HEK293 (cell line): ENCODE results near the gene IL16.

Experiments used
- CTCF ChIA-PET: fragments of 350-600 bp; formaldehyde crosslinking; extraction: SDS; loops from one replicate; lab custom pipeline; 2021; ENCODE audit warnings: antibody characterized with exemption; lab: Yijun Ruan, JAX
- POLR2A ChIA-PET: fragments of 300-600 bp; formaldehyde crosslinking; extraction: SDS; loops from one replicate; lab custom pipeline; 2020; ENCODE audit warnings: antibody characterized with exemption, inconsistent platforms; lab: Yijun Ruan, JAX
- H3K27ac ChIP-seq: fragments of 200-500 bp; sonication (Bioruptor generic); 2 replicates; pipeline ENCODE4 v1.5.1; 2014; ENCODE audit warnings: low read depth, low read length, control low read depth, inconsistent platforms; ENCODE audit errors: extremely low read depth
- H3K36me3 ChIP-seq, 2 experiments: fragments of 200-500 bp in 1 of 2; sonication (Bioruptor generic) in 1 of 2; 1 replicate in 1 of 2; 2 replicates in 1 of 2; pipeline ENCODE4 v1.5.1; 2014 to 2017; ENCODE audit warnings: inconsistent platforms in 2 of 2, low read length in 2 of 2; ENCODE audit not compliant: control insufficient read depth in 2 of 2, insufficient read depth in 1 of 2
- H3K4me1 ChIP-seq: fragments of 200-500 bp; sonication (Bioruptor generic); 2 replicates; pipeline ENCODE4 v1.5.1; 2014; ENCODE audit warnings: mild to moderate bottlenecking, low read length, inconsistent platforms; ENCODE audit not compliant: control insufficient read depth, insufficient read depth
- H3K4me3 ChIP-seq: 2 replicates; pipeline ENCODE4 v1.5.1; 2011; ENCODE audit warnings: low read depth, mild to moderate bottlenecking, control low read depth, low read length, moderate library complexity
- H3K9me3 ChIP-seq: fragments of 200-500 bp; sonication (Bioruptor generic); 2 replicates; pipeline ENCODE4 v1.5.1; 2014; ENCODE audit warnings: low read depth, low read length, inconsistent platforms; ENCODE audit not compliant: control insufficient read depth, insufficient read depth
- KLF16 ChIP-seq: fragments of 450-650 bp; formaldehyde crosslinking; IDR thresholded peaks from 2 replicates; pipeline ENCODE4 v1.5.1; 2017; ENCODE audit warnings: missing biosample characterization, missing genetic modification characterization
- SCRT2 ChIP-seq: fragments of 450-650 bp; formaldehyde crosslinking; IDR thresholded peaks from 2 replicates; pipeline ENCODE4 v1.5.1; 2016; ENCODE audit warnings: missing biosample characterization, missing genetic modification characterization
- YY1 ChIP-seq: fragments of 450-650 bp; formaldehyde crosslinking; IDR thresholded peaks from 2 replicates; pipeline ENCODE4 v1.5.1; 2018; ENCODE audit warnings: missing biosample characterization, missing genetic modification characterization
- ZNF169 ChIP-seq: fragments of 450-650 bp; formaldehyde crosslinking; IDR thresholded peaks from 2 replicates; pipeline ENCODE4 v1.5.1; 2016; ENCODE audit warnings: missing biosample characterization, missing genetic modification characterization
- ZNF214 ChIP-seq: fragments of 450-650 bp; formaldehyde crosslinking; IDR thresholded peaks from 2 replicates; pipeline ENCODE4 v1.5.1; 2017; ENCODE audit warnings: missing biosample characterization, mild to moderate bottlenecking, missing genetic modification characterization, borderline replicate concordance
- ZNF324 ChIP-seq: fragments of 450-650 bp; formaldehyde crosslinking; IDR thresholded peaks from 2 replicates; pipeline ENCODE4 v1.5.1; 2016; ENCODE audit warnings: missing biosample characterization, missing genetic modification characterization
- ZNF404 ChIP-seq: fragments of 450-650 bp; formaldehyde crosslinking; IDR thresholded peaks from 2 replicates; pipeline ENCODE4 v1.5.1; 2017; ENCODE audit warnings: missing biosample characterization, missing genetic modification characterization
- ZNF514 ChIP-seq: fragments of 450-650 bp; formaldehyde crosslinking; IDR thresholded peaks from 2 replicates; pipeline ENCODE4 v1.5.1; 2016; ENCODE audit warnings: missing biosample characterization, missing genetic modification characterization
- ZNF747 ChIP-seq: fragments of 450-650 bp; formaldehyde crosslinking; IDR thresholded peaks from 2 replicates; pipeline ENCODE4 v1.5.1; 2016; ENCODE audit warnings: missing biosample characterization, missing genetic modification characterization
- ZNF843 ChIP-seq: fragments of 450-650 bp; formaldehyde crosslinking; IDR thresholded peaks from 2 replicates; pipeline ENCODE4 v1.5.1; 2016; ENCODE audit warnings: missing biosample characterization, missing genetic modification characterization
- TF ChIP-seq, protein P1 (sequence below): fragments of 450-650 bp; formaldehyde crosslinking; IDR thresholded peaks from 2 replicates; pipeline ENCODE4 v1.5.1; 2017; ENCODE audit warnings: missing biosample characterization, missing genetic modification characterization
- TF ChIP-seq, protein P2 (sequence below): fragments of 450-650 bp; formaldehyde crosslinking; IDR thresholded peaks from 2 replicates; pipeline ENCODE4 v1.5.1; 2016; ENCODE audit warnings: missing biosample characterization, missing genetic modification characterization
- TF ChIP-seq, protein P3 (sequence below): fragments of 450-650 bp; formaldehyde crosslinking; IDR thresholded peaks from 2 replicates; pipeline ENCODE4 v1.5.1; 2016; ENCODE audit warnings: missing biosample characterization, missing genetic modification characterization
- TF ChIP-seq, protein P4 (sequence below): fragments of 450-650 bp; formaldehyde crosslinking; IDR thresholded peaks from 2 replicates; pipeline ENCODE4 v1.5.0; 2017; ENCODE audit warnings: missing biosample characterization, missing genetic modification characterization, borderline replicate concordance
- TF ChIP-seq, protein P5 (sequence below): fragments of 450-650 bp; formaldehyde crosslinking; IDR thresholded peaks from 2 replicates; pipeline ENCODE4 v1.5.1; 2017; ENCODE audit warnings: missing biosample characterization, missing genetic modification characterization
- TF ChIP-seq, protein P6 (sequence below): fragments of 450-650 bp; formaldehyde crosslinking; IDR thresholded peaks from 2 replicates; pipeline ENCODE4 v1.5.1; 2016; ENCODE audit warnings: missing biosample characterization, missing genetic modification characterization
- TF ChIP-seq, protein P7 (sequence below): sonication (generic); formaldehyde crosslinking; IDR thresholded peaks from 2 replicates; pipeline ENCODE4 v1.8.1; 2022; ENCODE audit warnings: mild to moderate bottlenecking, moderate library complexity, missing genetic modification reagents
- TF ChIP-seq, protein P8 (sequence below): fragments of 450-650 bp; formaldehyde crosslinking; IDR thresholded peaks from 2 replicates; pipeline ENCODE4 v1.5.1; 2016; ENCODE audit warnings: missing biosample characterization, missing genetic modification characterization

Gene IL16

DNA sequence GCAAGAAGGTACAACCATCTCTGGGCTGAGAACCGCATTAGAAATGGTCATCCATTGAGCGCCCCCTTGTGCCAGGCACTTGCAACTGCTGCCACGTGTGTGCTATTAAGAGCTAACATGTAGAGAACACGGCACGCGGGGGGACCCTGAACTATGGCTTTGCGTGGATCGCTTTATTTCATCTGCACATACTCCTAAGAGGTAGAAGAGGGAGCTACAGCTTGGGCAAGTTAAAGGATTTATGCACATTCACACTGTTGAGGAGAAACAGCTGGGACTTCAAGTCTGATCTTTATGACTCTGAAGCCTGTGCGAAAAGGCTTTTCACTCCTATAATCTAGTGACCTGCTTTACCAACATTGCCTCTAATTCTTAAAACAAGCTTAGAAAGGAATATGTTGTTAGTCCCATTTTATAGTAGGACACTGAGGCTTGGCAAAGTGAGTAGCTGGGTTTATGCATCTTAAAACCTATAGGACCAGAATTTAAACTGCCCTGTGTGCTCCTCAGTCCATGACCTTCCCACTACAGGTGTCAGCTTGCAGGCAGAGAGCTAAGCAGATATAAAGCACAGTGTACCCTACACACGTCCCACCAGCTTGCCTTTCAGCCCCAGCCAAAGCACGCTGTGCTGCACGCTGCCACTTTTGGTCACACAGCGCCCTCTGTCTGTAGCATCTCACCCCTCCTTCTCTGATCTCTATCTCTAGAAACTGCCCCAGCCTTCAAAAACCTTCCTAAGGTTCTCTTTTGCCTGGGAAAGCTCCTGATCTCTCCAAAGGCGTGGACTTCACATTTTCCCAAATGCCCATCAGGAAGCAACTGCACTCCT lies 69.5 kb downstream of the IL16 start:
- POLR2A ChIA-PET = interaction anchor here (0.5 to 1.8 kb wide), 7 partner anchors 46 to 617 kb away, joined by 3 to 11 read pairs (median 5); partner anchors contain the start of gene TLNRD1
- H3K36me3 ChIP-seq = no peaks in the 10 kb centered on the region
- H3K4me3 ChIP-seq = peak overlapping the region; percentile 4; the same call in 1 of the 2 replicates
- H3K9me3 ChIP-seq = no peaks in the 10 kb centered on the region
- no peak overlapping the region for H3K27ac ChIP-seq
- no peaks in the 10 kb centered on the region for H3K4me1 ChIP-seq
- CTCF ChIA-PET = interaction anchor here (0.5 to 13.7 kb wide), 144 partner anchors 9 to 1960 kb away, joined by 3 to 530 read pairs (median 6); partner anchors contain the start of genes CEMIP, TLNRD1 and TMC3
- TF ChIP-seq ZNF843 (tag by site-specific recombination) (no peak), ZNF404 (tag by site-specific recombination) (no peak), ZNF324 (tag by site-specific recombination) (no peak), ZNF747 (tag by site-specific recombination) (no peak), ZNF169 (no peak), ZNF514 (no peak), KLF16 (no peak), SCRT2 (tag by site-specific recombination) (0 out of 2 replicates have a peak, but pooled peaks have one; percentile 55), YY1 (tag by site-specific recombination) (no peak), ZNF214 (tag by site-specific recombination) (no peak)
- TF ChIP-seq, protein P1, sequence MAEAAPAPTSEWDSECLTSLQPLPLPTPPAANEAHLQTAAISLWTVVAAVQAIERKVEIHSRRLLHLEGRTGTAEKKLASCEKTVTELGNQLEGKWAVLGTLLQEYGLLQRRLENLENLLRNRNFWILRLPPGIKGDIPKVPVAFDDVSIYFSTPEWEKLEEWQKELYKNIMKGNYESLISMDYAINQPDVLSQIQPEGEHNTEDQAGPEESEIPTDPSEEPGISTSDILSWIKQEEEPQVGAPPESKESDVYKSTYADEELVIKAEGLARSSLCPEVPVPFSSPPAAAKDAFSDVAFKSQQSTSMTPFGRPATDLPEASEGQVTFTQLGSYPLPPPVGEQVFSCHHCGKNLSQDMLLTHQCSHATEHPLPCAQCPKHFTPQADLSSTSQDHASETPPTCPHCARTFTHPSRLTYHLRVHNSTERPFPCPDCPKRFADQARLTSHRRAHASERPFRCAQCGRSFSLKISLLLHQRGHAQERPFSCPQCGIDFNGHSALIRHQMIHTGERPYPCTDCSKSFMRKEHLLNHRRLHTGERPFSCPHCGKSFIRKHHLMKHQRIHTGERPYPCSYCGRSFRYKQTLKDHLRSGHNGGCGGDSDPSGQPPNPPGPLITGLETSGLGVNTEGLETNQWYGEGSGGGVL (tag by site-specific recombination) = no peak
- TF ChIP-seq, protein P2, sequence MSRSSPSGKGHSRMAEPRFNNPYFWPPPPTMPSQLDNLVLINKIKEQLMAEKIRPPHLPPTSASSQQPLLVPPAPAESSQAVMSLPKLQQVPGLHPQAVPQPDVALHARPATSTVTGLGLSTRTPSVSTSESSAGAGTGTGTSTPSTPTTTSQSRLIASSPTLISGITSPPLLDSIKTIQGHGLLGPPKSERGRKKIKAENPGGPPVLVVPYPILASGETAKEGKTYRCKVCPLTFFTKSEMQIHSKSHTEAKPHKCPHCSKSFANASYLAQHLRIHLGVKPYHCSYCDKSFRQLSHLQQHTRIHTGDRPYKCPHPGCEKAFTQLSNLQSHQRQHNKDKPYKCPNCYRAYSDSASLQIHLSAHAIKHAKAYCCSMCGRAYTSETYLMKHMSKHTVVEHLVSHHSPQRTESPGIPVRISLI = no peak
- TF ChIP-seq, protein P3, sequence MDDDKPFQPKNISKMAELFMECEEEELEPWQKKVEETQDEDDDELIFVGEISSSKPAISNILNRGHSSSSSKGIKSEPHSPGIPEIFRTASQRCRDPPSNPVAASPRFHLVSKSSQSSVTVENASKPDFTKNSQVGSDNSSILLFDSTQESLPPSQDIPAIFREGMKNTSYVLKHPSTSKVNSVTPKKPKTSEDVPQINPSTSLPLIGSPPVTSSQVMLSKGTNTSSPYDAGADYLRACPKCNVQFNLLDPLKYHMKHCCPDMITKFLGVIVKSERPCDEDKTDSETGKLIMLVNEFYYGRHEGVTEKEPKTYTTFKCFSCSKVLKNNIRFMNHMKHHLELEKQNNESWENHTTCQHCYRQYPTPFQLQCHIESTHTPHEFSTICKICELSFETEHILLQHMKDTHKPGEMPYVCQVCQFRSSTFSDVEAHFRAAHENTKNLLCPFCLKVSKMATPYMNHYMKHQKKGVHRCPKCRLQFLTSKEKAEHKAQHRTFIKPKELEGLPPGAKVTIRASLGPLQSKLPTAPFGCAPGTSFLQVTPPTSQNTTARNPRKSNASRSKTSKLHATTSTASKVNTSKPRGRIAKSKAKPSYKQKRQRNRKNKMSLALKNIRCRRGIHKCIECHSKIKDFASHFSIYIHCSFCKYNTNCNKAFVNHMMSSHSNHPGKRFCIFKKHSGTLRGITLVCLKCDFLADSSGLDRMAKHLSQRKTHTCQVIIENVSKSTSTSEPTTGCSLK (tag by site-specific recombination) = no peak
- TF ChIP-seq, protein P4, sequence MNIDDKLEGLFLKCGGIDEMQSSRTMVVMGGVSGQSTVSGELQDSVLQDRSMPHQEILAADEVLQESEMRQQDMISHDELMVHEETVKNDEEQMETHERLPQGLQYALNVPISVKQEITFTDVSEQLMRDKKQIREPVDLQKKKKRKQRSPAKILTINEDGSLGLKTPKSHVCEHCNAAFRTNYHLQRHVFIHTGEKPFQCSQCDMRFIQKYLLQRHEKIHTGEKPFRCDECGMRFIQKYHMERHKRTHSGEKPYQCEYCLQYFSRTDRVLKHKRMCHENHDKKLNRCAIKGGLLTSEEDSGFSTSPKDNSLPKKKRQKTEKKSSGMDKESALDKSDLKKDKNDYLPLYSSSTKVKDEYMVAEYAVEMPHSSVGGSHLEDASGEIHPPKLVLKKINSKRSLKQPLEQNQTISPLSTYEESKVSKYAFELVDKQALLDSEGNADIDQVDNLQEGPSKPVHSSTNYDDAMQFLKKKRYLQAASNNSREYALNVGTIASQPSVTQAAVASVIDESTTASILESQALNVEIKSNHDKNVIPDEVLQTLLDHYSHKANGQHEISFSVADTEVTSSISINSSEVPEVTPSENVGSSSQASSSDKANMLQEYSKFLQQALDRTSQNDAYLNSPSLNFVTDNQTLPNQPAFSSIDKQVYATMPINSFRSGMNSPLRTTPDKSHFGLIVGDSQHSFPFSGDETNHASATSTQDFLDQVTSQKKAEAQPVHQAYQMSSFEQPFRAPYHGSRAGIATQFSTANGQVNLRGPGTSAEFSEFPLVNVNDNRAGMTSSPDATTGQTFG (tag by site-specific recombination) = no peak
- TF ChIP-seq, protein P5, sequence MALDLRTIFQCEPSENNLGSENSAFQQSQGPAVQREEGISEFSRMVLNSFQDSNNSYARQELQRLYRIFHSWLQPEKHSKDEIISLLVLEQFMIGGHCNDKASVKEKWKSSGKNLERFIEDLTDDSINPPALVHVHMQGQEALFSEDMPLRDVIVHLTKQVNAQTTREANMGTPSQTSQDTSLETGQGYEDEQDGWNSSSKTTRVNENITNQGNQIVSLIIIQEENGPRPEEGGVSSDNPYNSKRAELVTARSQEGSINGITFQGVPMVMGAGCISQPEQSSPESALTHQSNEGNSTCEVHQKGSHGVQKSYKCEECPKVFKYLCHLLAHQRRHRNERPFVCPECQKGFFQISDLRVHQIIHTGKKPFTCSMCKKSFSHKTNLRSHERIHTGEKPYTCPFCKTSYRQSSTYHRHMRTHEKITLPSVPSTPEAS = no peak
- TF ChIP-seq, protein P6, sequence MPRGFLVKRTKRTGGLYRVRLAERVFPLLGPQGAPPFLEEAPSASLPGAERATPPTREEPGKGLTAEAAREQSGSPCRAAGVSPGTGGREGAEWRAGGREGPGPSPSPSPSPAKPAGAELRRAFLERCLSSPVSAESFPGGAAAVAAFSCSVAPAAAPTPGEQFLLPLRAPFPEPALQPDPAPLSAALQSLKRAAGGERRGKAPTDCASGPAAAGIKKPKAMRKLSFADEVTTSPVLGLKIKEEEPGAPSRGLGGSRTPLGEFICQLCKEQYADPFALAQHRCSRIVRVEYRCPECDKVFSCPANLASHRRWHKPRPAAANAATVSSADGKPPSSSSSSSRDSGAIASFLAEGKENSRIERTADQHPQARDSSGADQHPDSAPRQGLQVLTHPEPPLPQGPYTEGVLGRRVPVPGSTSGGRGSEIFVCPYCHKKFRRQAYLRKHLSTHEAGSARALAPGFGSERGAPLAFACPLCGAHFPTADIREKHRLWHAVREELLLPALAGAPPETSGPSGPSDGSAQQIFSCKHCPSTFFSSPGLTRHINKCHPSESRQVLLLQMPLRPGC (tag by site-specific recombination) = no peak
- TF ChIP-seq, protein P7, sequence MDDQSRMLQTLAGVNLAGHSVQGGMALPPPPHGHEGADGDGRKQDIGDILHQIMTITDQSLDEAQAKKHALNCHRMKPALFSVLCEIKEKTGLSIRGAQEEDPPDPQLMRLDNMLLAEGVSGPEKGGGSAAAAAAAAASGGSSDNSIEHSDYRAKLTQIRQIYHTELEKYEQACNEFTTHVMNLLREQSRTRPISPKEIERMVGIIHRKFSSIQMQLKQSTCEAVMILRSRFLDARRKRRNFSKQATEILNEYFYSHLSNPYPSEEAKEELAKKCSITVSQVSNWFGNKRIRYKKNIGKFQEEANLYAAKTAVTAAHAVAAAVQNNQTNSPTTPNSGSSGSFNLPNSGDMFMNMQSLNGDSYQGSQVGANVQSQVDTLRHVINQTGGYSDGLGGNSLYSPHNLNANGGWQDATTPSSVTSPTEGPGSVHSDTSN (CRISPR knock-in tag) = 0 out of 2 replicates have a peak, but pooled peaks have one; percentile 46
- TF ChIP-seq, protein P8, sequence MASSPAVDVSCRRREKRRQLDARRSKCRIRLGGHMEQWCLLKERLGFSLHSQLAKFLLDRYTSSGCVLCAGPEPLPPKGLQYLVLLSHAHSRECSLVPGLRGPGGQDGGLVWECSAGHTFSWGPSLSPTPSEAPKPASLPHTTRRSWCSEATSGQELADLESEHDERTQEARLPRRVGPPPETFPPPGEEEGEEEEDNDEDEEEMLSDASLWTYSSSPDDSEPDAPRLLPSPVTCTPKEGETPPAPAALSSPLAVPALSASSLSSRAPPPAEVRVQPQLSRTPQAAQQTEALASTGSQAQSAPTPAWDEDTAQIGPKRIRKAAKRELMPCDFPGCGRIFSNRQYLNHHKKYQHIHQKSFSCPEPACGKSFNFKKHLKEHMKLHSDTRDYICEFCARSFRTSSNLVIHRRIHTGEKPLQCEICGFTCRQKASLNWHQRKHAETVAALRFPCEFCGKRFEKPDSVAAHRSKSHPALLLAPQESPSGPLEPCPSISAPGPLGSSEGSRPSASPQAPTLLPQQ (tag by site-specific recombination) = no peak
